HG03159 (cell line): ENCODE data around the gene CEP126.

ENCODE experiments used
- ATAC-seq: cut with Tn5 transposase; IDR thresholded peaks from one replicate; pipeline ENCODE4 v1.9.1; 2021; ENCODE audit warnings: mild to moderate bottlenecking, moderate library complexity; ENCODE audit not compliant: unreplicated experiment

Gene CEP126

DNA sequence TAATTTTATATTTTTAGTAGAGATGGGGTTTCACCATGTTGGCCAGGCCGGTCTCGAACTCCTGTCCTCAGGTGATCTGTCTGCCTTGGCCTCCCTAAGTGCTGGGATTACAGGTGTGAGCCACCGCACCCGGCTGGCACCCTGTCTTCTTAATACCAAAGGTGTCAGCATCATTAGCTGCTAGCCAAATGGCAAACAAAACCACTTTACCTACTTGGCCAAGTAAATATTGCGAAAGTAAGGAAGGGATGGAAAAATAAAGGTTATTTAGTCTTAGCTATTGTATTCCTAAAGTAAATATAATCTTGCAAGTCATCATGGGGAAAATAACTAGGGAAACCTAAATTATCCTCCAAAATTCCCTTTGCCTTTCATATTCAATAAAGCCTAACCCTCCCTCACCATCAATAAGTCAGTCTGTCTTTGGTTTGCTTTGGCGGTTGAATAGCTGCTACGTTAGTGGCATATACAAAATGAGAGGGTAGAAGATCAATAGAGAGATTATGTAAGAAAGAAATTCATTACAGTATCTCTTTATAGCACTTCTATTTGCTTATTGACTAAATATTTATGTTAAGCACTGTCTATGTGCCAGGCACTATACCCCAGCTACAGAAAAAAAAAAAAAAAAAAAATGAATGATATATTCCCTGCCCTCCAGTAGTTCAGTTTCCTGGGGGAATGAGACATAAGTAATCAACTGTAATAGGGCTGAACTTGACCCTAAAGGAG lies 92.2 kb downstream of the CEP126 start:
- no peak for ATAC-seq

DNA sequence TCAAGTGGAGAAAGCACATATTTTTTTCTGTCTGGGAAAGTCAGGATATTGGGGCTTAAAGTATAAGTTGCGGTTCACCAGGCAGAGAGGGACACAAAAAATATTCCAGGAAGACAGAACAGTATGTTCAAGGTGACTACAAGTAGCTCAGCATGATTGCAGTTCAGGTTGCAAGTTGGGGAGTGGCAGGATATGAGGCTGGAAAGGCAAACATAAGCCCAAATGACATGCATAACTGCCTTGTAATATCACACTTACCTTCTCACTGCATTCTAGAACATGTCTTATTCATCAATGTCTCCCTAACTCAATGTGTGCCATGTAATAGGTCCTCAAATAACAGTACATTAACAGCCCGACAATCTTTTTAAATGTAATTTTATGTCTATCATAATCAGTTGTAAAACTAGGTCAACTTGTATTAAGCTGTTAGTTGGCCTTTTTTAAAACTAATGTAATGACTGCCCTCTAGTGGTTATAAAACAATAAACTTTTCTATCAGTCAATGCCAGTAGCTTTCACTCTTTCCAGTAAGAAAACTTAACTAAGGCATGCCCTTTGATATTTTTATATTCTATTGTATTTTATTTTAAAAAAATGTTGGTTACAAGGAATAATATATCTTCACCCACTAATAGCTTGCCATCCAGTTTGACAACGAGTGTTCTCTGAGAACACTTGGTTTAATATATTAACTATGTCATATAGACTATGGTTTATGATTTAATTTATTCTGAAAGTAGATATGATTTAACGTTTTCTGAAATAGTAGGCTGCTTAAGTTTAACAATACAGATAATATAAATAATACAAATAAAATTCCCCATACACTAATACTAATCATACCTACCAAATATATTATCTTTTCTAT lies 93.0 kb downstream of the CEP126 start:
- peak; percentile 72 for ATAC-seq

DNA sequence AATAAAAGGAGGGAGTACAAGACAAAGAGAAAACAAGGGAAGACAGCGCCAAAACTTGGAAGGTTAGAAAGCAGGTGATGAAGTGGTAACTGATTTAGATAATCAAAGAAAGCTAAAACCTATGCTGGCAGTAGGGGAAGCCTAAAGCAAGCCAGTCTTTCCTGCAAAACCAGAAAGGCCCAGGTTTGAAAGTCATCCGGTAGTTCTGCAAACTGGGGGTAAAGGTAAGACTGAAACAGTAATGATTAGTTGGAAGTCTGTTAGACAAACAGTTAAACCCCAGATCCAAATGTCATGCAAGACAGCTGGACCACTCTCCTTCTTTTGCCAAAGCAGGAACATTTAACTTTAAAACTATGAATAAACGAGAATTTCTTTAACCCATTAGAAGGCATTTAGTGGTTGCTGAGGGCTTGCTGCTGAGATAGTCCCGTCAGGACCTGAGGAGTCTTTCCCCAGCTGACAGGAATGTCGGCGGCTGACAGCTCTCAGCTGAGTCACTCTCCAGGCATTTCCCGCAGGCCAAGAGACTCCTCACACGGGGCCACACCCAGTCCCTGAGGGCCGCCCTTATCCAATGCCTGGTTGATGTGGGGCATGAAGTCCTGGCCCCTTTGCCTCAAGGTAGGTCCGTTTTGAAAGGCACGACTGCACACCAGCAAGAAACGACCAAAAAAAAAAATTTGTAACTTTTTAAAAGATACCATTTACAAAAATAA lies 96.1 kb downstream of the CEP126 start:
- no peak for ATAC-seq

DNA sequence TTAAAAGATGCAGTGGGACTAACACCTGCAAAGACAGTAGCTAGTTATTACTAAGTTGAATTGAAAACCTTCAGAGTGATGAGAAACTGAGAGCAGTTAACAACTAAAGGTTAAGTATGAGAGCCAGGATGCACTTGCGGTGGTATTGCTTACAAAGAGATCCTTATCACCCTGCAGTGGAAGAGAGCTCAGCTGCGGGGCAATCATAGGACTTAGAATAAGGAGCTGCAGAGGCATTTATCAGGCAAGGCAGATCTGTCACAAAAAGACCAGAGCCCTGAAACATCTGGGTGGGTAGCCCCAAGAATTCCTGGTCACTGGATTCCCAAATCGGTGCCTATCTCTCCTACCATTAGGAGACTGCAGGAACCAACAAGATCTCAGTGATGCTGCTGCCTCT lies 98.1 kb downstream of the CEP126 start:
- no peak for ATAC-seq

DNA sequence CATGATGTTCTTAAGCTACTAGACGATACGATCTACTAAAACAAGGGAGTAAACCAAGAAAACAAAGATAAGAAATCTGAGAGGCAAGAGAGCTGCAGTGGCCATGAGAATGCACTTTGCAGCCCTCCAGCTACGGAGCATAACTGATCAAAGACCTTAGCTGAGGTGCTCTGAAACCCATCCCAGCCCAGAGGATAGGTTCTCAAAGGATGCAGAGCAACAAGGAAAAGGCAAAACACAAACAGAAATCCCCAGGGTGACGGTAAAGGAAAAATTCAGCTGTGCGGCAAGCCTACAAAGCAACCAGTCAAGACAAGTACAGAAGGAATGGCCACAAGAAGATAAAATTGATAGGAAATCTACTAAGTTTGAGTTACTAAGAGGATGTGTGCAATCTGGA lies 99.9 kb downstream of the CEP126 start:
- no peak for ATAC-seq

DNA sequence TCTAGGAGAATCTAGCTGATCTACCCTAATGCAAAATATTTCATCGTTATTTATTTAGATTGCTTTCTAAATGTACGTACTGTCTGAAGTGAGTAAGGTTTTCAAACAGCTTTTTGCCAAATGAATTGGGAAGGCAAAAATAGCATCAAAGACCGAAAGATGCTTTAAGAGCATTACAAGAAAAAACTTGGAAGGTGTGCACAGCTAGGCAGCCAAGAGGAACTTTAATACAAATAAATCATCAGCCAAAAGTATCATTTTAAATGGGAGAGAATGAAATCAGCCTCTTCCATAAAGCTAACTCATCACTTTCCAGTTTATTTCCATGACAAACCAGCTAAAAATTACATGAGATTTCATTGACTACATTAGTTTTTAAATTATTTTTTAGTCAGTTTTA lies 102.2 kb downstream of the CEP126 start:
- ATAC-seq, result no peak

DNA sequence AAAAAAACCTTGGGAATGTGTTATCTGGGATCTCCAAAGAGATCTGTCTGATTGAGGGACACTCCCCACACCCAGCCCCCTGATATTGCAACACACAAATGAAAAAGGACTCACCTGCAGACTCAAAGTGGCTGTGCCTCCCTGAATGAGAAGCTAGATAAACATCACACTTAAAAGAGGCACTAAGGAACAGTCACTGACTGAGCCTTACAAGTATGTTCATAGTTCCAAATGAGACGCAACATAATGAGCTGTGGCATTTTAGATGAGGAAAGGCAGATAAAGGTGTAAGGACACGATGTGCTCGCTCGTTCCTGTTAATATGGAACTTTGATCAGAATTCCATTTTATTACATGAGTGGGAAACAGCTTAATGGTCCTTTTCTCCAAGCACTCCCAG lies 111.4 kb downstream of the CEP126 start:
- no peak for ATAC-seq

DNA sequence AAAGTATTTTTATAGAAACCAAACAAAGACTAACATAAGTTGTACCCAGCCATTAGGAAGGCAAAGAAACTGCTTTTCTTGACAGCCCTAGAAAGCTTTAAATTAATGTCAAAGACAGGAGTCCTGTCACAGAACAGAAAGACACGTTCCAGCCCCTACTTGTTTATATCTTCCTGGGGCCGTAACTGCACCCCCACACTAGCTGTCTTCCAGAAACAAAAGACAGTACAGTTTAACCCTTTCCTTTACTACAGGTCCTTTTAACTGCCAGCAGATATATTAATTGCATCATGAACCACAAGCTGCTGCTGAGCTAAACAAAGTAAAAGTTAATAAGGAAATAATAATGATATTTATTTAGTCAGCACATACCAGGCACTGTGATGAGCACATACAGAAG lies 112.1 kb downstream of the CEP126 start:
- no peak for ATAC-seq

DNA sequence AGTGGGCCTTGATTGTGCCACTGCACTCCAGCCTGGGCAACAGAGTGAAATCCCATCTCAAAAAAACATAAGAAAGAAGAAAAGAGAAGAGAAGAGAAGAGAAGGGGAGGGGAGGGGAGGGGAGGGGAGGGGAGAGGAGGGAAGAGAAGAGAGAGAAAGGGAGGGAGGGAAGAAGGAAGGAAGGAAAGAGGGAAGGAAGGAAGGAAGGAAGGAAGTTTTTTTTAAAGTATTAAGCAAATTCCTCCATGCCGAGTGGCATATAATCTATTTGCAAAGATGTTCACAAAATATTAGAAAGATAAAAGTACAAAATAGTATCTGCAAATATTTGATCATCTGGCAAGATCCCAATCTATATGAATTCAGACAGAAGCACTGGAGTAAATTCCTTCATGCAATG lies 121.9 kb downstream of the CEP126 start:
- ATAC-seq, result no peak

DNA sequence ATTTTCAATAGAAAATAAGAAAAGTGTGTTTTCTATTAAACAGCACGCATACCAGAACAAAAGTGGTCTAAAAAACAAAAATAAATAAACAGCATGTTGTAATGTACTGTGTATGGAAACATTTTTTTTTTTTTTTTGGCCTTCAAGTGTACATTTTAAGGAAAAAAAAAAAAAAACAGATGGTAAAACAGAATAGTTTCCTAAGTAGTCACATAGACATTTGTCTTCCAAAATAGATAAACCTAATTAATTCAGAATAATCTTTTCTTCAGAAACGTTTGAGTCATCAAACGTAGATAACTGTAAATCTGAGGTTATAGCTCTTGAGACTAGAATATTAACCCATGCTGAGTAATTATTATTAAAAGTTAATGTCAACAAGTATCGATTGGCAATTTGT lies 132.0 kb downstream of the CEP126 start:
- ATAC-seq, result no peak

DNA sequence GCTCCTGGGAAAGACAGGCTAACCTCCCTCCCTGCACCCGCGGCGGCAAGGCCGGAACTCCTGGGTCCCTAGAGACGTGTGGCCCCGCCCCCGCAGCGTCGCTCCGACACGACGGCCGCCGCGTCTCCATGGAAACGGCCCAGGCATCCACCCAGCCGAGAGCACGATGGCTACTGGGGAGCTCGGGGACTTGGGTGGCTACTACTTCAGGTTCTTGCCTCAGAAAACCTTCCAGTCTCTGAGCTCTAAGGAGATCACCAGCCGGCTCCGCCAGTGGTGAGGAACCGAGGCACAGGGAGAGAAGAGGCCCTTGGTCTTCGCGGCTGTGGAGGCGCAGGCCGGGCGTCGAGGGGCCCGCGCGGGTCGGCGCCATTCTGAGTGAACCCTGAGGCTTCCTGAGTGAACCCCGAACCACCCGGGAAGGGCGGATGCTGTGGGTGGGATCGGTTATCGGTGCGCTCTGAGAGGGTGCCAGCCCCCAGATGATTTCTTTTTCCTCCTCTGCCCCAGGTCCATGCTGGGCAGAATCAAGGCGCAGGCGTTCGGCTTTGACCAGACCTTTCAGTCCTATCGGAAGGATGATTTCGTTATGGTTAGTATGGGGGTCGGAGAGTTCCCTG lies 132.6 kb downstream of the CEP126 start, which contains the start of gene CFAP300:
TSS of gene CFAP300 (plus strand) at position 133 of the 620 bp plus-strand sequence. CDS start at position 167, 34 bp downstream.
- ATAC-seq, result no peak
